ENCODE measurements around the gene SNRNP48.

GRCh38 chr6:7640016-7640415, 50.0 kb downstream of the SNRNP48 start:
- TF ChIP-seq, protein P1, sequence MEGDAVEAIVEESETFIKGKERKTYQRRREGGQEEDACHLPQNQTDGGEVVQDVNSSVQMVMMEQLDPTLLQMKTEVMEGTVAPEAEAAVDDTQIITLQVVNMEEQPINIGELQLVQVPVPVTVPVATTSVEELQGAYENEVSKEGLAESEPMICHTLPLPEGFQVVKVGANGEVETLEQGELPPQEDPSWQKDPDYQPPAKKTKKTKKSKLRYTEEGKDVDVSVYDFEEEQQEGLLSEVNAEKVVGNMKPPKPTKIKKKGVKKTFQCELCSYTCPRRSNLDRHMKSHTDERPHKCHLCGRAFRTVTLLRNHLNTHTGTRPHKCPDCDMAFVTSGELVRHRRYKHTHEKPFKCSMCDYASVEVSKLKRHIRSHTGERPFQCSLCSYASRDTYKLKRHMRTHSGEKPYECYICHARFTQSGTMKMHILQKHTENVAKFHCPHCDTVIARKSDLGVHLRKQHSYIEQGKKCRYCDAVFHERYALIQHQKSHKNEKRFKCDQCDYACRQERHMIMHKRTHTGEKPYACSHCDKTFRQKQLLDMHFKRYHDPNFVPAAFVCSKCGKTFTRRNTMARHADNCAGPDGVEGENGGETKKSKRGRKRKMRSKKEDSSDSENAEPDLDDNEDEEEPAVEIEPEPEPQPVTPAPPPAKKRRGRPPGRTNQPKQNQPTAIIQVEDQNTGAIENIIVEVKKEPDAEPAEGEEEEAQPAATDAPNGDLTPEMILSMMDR (IDR thresholded peaks at IDR 0.05; ENCODE audit: poor library complexity, severe bottlenecking), result no peak
- TF ChIP-seq POLR2AphosphoS5 (IDR thresholded peaks at IDR 0.05) (no peak), RAD21 (conservative IDR thresholded peaks at IDR 0.05) (no peak), EZH2 (IDR thresholded peaks at IDR 0.05; ENCODE audit: borderline replicate concordance, insufficient read depth, low read length, poor library complexity, severe bottlenecking) (no peak), SMC3 (conservative IDR thresholded peaks at IDR 0.05; ENCODE audit: poor library complexity) (no peak), EP300 (conservative IDR thresholded peaks at IDR 0.05; ENCODE audit: poor library complexity, severe bottlenecking) (no peak)

Measured in neural cell (in vitro differentiated cells).